GM23338 (cell line): ENCODE measurements around the gene ATP8B4. TPM values are rescaled to one million over a fixed set of nuclear protein-coding genes. Genes with fewer than 3 reads are reported as not detected.

ENCODE experiments used
- ATAC-seq: fragments of 200-7000 bp; cut with Tn5 transposase; 3 replicates; pipeline ENCODE4 v1.9.1; 2020
- DNase-seq: peaks from one replicate; pipeline ENCODE4 v3.0.0-alpha.2; 2015; ENCODE audit warnings: low spot score
- H2AFZ ChIP-seq: fragments of 200-600 bp; sonication (generic); 2 replicates; pipeline ENCODE4 v1.8.0; 2016; ENCODE audit warnings: antibody characterized with exemption, mild to moderate bottlenecking, moderate library complexity
- H3F3A ChIP-seq: fragments of 200-600 bp; sonication (generic); replicated peaks from 2 replicates; pipeline ENCODE4 v1.8.0; 2017; ENCODE audit warnings: antibody characterized with exemption, mixed run types, low read depth
- H3K27ac ChIP-seq: fragments of 200-600 bp; sonication (generic); 2 replicates; pipeline ENCODE4 v1.6.1; 2016; ENCODE audit warnings: low read depth
- H3K27me3 ChIP-seq: fragments of 200-600 bp; sonication (generic); 2 replicates; pipeline ENCODE4 v1.8.0; 2016; ENCODE audit warnings: mild to moderate bottlenecking, mixed run types, moderate library complexity; ENCODE audit not compliant: insufficient read depth
- H3K36me3 ChIP-seq: fragments of 200-600 bp; sonication (generic); 2 replicates; pipeline ENCODE4 v1.8.0; 2016; ENCODE audit warnings: mild to moderate bottlenecking; ENCODE audit not compliant: insufficient read depth
- H3K4me1 ChIP-seq: fragments of 200-600 bp; sonication (generic); 2 replicates; pipeline ENCODE4 v1.8.0; 2016; ENCODE audit warnings: mild to moderate bottlenecking, moderate library complexity; ENCODE audit not compliant: insufficient read depth
- H3K4me2 ChIP-seq: fragments of 200-600 bp; sonication (generic); 2 replicates; pipeline ENCODE4 v1.7.1; 2017; ENCODE audit warnings: mixed run types
- H3K4me3 ChIP-seq: fragments of 200-600 bp; sonication (generic); 2 replicates; pipeline ENCODE4 v1.6.1; 2016; ENCODE audit warnings: mixed run types
- H3K79me2 ChIP-seq: fragments of 200-600 bp; sonication (generic); replicated peaks from 2 replicates; pipeline ENCODE4 v1.8.0; 2017; ENCODE audit warnings: mild to moderate bottlenecking; ENCODE audit not compliant: insufficient read depth
- H3K9me2 ChIP-seq: fragments of 200-600 bp; sonication (generic); 2 replicates; pipeline ENCODE4 v1.8.0; 2017; ENCODE audit not compliant: insufficient read depth
- H4K20me1 ChIP-seq: fragments of 200-600 bp; sonication (generic); replicated peaks from 2 replicates; pipeline ENCODE4 v1.8.0; 2017; ENCODE audit warnings: mild to moderate bottlenecking; ENCODE audit not compliant: insufficient read depth
- H3K27ac Mint-ChIP-seq: 2 replicates; pipeline ENCODE4 v1.8.0; 2020; ENCODE audit warnings: inconsistent platforms, mild to moderate bottlenecking, moderate library complexity, mixed read lengths
- H3K27me3 Mint-ChIP-seq: 3 replicates; pipeline ENCODE4 v1.8.0; 2022; ENCODE audit warnings: low read depth, mild to moderate bottlenecking, moderate library complexity, mixed read lengths, inconsistent platforms; ENCODE audit not compliant: insufficient read depth, poor library complexity
- H3K36me3 Mint-ChIP-seq: 3 replicates; pipeline ENCODE4 v1.8.0; 2021; ENCODE audit warnings: low read depth, mild to moderate bottlenecking, inconsistent platforms, moderate library complexity, mixed read lengths
- H3K4me1 Mint-ChIP-seq: 3 replicates; pipeline ENCODE4 v1.8.0; 2020; ENCODE audit warnings: mild to moderate bottlenecking, inconsistent platforms, mixed read lengths
- H3K4me3 Mint-ChIP-seq: 3 replicates; pipeline ENCODE4 v1.8.0; 2021; ENCODE audit warnings: moderate library complexity, mild to moderate bottlenecking, inconsistent platforms, mixed read lengths
- H3K9me3 Mint-ChIP-seq: 3 replicates; pipeline ENCODE4 v1.8.0; 2020; ENCODE audit warnings: moderate library complexity, mild to moderate bottlenecking, inconsistent platforms, mixed read lengths
- ETS1 ChIP-seq: IDR thresholded peaks from 2 replicates; pipeline ENCODE4 v1.6.1; 2016; ENCODE audit warnings: antibody characterized with exemption
- POLR2AphosphoS5 ChIP-seq: IDR thresholded peaks from 2 replicates; pipeline ENCODE4 v1.6.1; 2016; ENCODE audit warnings: antibody characterized with exemption, low read depth
- REST ChIP-seq: IDR thresholded peaks from one replicate; pipeline ENCODE4 v1.6.1; 2018; ENCODE audit warnings: antibody characterized with exemption; ENCODE audit not compliant: unreplicated experiment
- ZNF331 ChIP-seq: fragments of 250-450 bp; sonication (Bioruptor Pico); IDR thresholded peaks from 2 replicates; pipeline ENCODE4 v1.5.0; 2020; ENCODE audit warnings: low read depth, mild to moderate bottlenecking, moderate library complexity
- ZNF462 ChIP-seq: fragments of 250-450 bp; sonication (Bioruptor Pico); IDR thresholded peaks from 2 replicates; pipeline ENCODE4 v1.5.0; 2020; ENCODE audit warnings: mild to moderate bottlenecking, moderate library complexity
- polyA plus RNA-seq: library from polyadenylated mRNA; unstranded; fragments of >200 nt; fragmentation: Nextera tagmentation; extraction: Ambion mirVana; gene quantifications from 2 replicates; pipeline ENCODE4 v1.2.1, GENCODE V29; 2016
- total RNA-seq: library from RNA; depleted of rRNA; stranded (reverse); fragments of >200 nt; shearing (Covaris generic); gene quantifications from 2 replicates; pipeline ENCODE4 v1.2.3, GENCODE V29; 2014

The ATP8B4 gene
- total and polyA plus RNA-seq, 2 experiments from 2014 or later = 0.24 TPM; not detected in 1

GRCh38 chr15:50075319-50075718 is 43.7 kb downstream of the ATP8B4 start:
- H3K36me3 Mint-ChIP-seq = no peaks in the 10 kb centered on the region
- H3K36me3 ChIP-seq = no peaks in the 10 kb centered on the region
- H3K27me3 Mint-ChIP-seq = peaks cover 2% of the 10 kb centered on the region
- no peak overlapping the region for H3K27ac ChIP-seq
- H2AFZ ChIP-seq = no peak overlapping the region
- ATAC-seq (no peak), DNase-seq (no peak)
- no peak overlapping the region for H3K27ac Mint-ChIP-seq
- H4K20me1 ChIP-seq = no peaks in the 10 kb centered on the region
- H3K4me2 ChIP-seq = no peak overlapping the region
- peaks cover 3% of the 10 kb centered on the region; the same call in 1 of the 2 replicates for H3K9me2 ChIP-seq
- H3K4me1 Mint-ChIP-seq = no peaks in the 10 kb centered on the region
- H3K79me2 ChIP-seq = no peaks in the 10 kb centered on the region
- H3K9me3 Mint-ChIP-seq = no peaks in the 10 kb centered on the region
- no peak overlapping the region for H3K4me3 Mint-ChIP-seq
- H3K27me3 ChIP-seq = no peaks in the 10 kb centered on the region
- TF ChIP-seq ZNF331 (CRISPR knock-in tag) = no peak
- no peak for TF ChIP-seq ETS1
- no peak for TF ChIP-seq POLR2AphosphoS5
- no peak for TF ChIP-seq REST
- no peak for TF ChIP-seq ZNF462 (CRISPR knock-in tag)
- H3F3A ChIP-seq = no peaks in the 10 kb centered on the region
- H3K4me1 ChIP-seq = no peaks in the 10 kb centered on the region
- H3K4me3 ChIP-seq = no peak overlapping the region
